Measurements from ENCODE around the gene CHD3.
A peak's percentile ranks its signal among the peaks of the same experiment; 100 is the strongest.

Gene CHD3

DNA sequence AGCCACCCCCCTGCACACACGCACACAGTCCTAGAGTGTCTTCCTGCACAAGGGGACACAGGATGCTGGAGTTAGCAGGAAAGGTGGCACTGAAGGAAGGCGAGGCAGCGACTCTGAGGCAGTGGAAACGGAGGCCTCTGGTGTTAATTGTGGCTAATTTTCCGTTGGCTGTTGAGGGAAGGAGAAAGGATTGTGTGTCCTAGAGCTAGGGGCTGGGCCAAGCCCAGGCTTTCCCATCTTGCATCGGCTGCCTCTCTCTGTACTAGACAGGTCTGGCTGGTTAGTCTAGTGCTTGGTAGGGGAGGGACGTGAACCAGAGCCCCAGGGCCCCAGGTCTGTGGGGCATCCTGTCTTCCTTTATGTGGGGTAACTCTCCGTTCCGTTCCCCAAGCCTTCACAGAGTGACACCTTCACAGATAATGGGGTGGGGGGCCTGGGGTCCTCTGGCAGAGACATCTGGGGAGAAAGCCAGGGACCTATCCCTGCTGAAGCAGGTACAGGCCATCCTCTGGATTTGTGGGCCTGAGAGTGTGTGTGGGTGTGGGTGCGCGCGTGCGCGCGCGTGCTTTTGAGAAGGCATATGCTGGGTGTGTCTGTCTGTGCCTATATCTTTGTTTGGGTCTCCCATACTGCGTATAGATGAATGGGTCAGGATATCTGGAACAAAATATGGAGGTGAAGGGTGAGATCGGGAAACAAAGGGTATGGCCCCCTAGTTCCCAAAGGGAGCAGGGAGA is at the start of gene CHD3:
CHD3 (plus strand) TSS at position 606 of the 737 bp plus-strand sequence. CDS start 212 bp downstream, outside the sequence.
- DNase-seq (ENCODE audit: low read depth in 2 of 3, low spot score in 1 of 3), result peak; percentile 40 to 56 (median 52)

DNA sequence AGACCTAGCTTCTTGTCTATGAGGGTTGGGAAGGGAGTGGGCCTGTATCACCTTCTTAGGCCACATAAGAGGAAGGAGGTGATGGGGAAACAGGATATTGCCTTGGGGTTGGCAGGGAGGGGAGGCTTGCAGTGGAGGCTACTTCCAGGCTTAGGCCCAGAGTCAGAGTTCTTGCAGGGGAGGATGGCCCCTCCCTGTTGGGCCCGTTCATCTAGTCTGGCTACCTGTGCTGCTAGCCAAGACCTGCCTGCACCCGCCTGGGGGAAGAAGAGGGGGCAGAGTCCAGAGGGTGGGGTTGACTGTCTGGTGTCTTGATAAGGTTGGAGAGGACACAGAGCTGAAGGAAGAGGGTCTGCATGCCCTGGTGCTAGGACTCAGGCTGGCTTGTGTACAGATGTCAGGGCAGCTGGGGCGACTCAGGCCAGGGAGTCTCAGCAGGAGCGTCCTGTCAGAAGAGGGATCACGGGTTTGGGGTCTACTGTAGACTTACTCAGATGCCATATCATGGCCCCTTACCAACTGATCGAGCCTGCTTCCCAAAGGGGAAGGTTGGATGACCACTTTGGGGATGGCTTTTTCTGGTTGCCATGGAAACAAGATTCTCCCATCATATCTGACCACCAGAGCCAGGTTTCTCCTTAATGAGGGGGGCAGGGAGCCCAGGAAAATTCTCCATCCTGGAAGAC is 49.3 kb upstream of the CHD3 start:
- DNase-seq (ENCODE audit: low read depth in 2 of 3, low spot score in 1 of 3), result no peak

DNA sequence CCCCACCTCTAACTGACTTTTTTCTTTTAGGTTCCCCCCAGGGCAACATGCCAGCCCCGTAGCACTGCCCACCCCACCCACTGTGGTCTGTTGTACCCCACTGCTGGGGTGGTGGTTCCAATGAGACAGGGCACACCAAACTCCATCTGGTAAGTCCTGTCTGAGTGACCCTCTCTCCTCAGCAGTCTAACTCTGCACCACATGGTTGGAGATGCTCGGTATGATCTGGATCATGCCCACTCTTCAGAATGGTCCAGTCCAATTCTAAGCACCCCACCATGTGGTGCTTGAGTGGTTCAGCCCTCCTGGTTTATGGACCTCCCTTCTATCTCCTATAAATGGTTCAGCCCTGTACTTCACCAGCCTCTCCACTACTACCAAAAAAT is 48.7 kb upstream of the CHD3 start:
- DNase-seq (ENCODE audit: low read depth in 2 of 3, low spot score in 1 of 3), result no peak

DNA sequence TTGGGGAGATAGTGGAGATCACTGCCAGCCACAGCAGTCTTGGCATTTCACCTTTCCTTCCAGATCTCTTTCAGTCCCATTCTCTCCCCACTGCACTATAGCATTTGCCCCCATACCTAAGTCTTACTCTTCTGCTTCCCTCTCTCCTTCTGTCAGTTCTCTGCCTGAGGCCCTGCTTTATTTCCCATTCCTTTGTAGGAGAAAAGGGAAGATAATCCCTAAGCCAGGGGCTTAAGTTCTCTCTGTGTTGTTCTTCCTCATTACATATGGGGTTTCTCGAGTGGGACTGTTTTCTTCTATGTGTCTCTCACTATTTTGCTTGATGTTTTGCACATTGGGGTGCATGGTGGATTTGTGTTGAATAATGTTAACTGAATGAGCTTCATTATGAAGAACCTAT is 48.1 kb upstream of the CHD3 start:
- no peak for DNase-seq (ENCODE audit: low read depth in 2 of 3, low spot score in 1 of 3)

DNA sequence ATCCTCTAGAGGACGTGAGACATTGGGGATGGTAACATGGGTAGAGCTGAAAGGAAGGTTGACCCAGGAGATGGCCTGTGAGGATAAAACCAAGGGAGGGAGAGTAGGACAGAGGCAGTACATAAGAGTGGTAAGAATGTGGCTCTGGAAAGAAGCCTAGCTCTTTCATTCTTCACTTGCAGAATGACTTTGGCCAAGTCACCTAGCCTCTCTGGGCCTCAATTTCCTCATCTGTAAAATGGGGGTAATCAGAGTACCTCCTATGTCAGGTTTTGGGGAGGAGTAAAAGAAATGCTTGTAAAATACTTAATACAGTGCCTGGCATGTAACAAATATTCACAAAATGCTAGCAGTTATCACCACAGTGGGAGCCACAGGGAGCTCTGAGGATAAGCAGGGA is 47.7 kb upstream of the CHD3 start:
- no peak for DNase-seq (ENCODE audit: low read depth in 2 of 3, low spot score in 1 of 3)

DNA sequence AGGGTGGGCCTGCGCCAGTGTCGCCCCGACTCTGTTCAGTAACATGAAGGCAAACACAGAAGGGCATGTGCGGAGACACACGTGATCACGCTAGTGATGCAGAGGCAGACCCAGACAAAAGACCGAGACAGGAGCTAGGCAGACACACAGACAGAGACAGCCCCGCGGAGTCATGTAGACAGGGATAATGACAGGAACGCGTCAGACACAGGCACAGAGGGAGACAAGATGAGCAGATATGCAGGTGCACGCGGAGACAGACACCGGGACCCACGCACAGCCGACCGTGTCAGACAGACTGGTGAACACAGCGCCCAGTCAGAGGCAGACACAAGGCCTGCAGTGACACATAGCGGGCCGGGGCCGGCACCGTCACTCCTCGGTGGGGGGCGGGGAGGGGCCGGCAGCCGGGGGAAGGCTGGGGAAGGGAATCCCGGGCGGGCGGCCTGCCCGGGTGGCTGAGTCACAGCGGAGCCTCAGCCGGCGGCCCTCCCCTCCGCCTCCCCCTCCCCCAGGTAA is 47.1 kb upstream of the CHD3 start:
- peak; percentile 82 to 86 (median 83) for DNase-seq (ENCODE audit: low read depth in 2 of 3, low spot score in 1 of 3)

DNA sequence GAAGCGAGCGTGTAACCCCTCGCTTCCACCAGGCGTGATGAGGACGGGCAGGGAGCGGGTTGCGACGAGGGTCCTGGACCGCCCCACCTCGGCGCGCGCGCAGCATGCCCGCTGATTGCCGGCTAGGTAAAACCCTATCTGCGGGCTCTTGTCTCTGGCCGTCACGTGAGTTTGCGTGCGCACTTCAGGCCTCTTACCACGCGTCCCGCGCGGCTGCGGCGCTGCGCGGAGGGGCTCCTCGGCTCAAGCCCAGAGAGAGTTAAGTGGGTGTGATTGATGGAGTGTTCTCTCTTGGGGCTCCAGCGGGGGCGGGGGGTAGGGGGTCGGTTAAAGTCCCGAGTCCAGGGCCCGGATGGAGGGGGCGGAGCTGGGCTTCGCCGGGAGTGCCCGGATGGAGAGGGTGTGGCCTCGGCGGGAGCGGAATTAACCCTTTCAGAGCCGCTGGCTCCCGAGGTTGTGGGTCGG is 46.6 kb upstream of the CHD3 start:
- peak; percentile 77 to 82 (median 77) for DNase-seq (ENCODE audit: low read depth in 2 of 3, low spot score in 1 of 3)

DNA sequence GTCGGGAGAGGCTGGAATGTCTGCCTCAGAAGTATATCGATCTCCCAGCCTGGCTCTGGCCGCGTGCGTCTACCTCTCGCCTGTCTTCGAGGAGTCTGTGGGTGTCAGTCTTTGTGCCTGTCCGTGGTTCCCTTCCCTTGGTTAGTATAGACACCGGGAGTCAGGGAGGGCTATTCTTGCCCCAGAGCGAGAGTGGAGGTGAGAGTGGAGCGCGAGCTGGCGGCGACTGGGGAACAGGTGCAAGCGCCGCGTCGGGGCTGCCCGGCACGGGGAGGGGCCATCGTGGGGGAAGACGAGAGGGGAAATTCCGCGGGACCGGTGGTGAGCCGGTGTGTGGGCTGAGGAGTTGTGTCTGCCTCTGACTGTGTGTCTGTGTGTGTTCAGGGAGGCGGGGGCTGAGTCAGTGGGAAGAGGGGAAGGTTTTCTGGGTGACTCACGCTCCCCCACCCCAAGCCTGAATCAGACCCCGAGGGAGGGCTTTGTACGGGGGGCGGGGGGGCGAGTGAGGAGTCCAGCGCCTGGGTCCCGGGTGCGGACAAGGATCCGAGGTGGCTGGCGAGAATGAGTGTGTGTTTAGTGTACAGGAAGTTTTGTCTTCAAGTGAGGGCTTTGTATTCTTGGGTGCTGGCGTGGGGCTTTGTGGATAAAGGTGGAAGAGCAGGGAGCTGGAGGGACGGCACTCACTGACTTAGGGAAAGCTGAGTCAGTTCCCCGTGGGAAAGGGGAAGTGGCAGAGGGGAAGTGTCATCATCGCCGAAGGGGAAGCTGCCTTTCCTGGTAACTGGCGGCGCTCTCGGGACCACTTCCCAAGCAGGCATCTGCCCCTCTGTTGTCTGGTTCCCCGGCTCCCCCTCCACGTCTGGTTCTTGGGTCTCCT is 46.0 kb upstream of the CHD3 start:
- peak; percentile 89 to 94 (median 91) for DNase-seq (ENCODE audit: low read depth in 2 of 3, low spot score in 1 of 3)

DNA sequence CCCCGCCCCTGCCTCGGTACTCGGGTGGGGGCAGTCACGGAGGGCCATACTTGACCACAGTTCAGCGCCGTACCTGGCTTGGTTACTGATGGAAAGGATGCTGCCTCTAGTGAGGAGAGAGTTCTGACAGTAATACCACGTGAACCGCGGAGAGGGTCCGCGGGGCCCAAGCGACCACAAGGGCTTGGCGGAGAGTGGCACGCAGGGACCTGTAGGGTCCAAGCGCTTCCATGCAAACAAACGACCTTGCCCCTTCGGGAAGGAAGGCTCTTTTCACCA is 45.4 kb upstream of the CHD3 start:
- peak in 1 of 3 donors; percentile 47 for DNase-seq (ENCODE audit: low read depth in 2 of 3, low spot score in 1 of 3)

DNA sequence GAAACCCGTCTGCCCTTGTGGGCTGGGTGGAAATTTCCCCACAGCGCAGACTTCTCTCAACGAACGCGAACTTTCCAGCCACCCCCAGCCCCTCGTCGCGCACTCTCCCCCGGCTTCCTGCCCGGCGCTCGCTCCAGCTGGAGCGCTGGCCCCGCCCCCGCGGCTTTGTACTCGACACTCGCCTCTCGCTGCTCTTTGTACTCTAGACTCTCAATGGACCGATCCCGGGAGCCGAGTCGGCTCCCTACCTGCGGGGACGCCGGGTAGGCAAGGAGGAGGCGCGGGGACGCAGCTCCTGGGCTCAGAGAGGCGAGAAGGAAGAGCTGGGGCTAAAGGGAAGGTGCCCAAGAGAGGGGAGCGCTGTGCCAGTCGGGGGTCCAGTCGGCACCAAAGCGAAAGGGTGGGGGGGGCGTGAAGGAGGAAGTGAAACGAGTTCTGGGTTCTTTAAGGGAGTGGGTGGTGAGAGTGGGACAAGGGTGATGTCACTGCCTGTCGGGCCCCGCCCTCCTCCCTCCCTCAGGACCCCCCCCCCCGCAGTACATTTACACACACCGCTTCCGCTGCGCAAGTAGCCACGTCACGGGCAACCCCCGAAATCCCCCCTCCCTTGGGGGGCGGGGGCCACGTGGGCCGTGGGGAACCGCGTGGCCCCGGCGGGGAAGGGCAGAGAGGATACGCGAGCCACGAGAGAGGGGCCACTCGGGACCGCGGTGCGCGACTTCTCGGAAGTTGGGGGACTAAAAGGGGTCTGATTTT is 44.9 kb upstream of the CHD3 start:
- peak; percentile 77 to 89 (median 81) for DNase-seq (ENCODE audit: low read depth in 2 of 3, low spot score in 1 of 3)

DNA sequence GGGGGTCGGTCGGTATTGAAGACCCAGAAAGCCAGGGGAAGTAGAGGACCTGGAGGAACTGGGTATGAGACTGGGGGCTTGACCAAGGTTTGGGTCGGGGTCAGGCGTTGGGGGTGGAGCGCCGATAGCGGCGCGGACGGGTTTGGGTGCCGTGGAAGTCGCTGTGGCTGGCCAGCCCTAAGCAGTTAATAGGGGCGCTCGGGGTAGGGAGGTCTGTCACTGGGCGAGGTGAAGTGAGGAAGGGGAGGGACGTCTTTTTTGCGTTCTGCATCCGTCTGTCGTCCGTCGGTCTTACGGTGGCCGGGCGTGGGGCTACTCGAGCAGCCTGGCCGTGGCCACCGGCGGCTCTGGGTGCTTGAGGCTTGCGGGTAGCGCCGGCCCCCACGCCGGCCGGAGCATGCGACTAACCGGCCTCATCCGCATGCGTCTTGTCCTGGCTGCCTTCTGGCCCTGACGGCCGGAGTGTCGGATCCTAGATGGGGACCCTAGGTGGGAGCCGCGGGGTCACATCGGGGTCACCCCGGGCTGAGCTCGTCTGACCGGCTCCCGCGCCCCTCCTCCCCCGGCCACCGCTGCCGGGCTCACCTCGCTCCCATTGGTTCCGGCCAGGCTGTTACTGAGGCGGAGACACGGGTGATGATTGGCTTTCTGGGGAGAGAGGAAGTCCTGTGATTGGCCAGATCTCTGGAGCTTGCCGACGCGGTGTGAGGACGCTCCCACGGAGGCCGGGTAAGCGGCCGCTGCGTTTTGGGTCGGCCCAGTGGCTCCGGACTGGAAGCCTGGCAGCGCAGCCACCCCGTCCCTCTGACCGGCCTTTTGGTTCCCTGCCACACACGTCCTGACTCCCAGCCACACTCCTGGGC is 44.1 kb upstream of the CHD3 start:
- peak; percentile 73 to 82 (median 79) for DNase-seq (ENCODE audit: low read depth in 2 of 3, low spot score in 1 of 3)

DNA sequence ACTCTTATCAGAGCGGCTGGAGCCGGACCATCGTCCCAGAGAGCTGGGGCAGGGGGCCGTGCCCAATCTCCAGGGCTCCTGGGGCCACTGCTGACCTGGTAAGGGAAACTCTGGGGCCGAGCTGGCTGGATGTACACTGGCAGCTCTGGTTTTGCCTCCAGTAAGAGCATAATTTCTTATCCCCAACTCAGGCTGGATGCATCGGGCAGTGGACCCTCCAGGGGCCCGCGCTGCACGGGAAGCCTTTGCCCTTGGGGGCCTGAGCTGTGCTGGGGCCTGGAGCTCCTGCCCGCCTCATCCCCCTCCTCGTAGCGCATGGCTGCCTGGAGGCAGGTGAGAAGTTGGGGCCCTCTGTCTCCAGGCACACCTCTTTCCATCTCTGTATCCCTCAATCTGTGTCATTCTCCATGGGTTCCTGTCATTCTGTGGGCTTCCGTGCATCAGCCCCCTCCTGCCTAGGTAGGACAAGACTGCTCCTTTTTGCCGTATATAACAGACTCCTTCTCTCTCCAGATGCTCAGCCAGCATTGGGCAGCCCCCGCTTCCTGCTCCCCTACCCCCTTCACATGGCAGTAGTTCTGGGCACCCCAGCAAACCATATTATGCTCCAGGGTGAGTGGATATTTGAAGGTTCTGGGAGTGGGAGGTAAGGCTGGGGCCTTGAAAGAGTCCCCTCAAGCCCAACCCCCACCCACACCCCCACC is 43.1 kb upstream of the CHD3 start:
- DNase-seq (ENCODE audit: low read depth in 2 of 3, low spot score in 1 of 3), result no peak

DNA sequence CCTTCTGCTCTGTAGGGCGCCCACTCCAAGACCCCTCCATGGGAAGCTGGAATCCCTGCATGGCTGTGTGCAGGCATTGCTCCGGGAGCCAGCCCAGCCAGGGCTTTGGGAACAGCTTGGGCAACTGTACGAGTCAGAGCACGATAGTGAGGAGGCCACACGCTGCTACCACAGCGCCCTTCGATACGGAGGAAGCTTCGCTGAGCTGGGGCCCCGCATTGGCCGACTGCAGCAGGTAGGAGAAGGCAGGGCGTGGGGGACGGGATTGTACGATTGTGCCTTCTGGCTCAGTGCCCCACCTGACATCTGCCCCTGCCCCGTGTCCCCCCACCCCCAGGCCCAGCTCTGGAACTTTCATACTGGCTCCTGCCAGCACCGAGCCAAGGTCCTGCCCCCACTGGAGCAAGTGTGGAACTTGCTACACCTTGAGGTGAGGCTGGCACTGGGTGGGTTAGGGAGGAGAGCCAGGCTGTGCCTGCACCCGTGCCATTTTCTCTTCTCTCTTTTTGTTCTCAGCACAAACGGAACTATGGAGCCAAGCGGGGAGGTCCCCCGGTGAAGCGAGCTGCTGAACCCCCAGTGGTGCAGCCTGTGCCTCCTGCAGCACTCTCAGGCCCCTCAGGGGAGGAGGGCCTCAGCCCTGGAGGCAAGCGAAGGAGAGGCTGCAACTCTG is 42.4 kb upstream of the CHD3 start:
- no peak for DNase-seq (ENCODE audit: low read depth in 2 of 3, low spot score in 1 of 3)

DNA sequence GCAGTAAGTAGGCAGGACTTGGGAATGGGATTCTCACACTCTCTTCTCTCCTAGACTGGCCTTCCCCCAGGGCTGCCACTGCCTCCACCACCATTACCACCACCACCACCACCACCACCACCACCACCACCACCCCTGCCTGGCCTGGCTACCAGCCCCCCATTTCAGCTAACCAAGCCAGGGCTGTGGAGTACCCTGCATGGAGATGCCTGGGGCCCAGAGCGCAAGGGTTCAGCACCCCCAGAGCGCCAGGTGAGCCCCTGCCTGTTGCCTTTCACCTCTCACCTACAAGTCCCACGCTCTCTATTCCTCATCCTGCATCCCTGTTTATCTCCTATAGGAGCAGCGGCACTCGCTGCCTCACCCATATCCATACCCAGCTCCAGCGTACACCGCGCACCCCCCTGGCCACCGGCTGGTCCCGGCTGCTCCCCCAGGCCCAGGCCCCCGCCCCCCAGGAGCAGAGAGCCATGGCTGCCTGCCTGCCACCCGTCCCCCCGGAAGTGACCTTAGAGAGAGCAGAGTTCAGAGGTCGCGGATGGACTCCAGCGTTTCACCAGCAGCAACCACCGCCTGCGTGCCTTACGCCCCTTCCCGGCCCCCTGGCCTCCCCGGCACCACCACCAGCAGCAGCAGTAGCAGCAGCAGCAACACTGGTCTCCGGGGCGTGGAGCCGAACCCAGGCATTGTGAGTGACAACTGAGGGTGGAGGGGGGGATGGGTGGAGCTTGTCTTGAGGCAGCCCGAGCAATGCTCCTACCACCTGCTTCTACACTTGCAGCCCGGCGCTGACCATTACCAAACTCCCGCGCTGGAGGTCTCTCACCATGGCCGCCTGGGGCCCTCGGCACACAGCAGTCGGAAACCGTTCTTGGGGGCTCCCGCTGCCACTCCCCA is 41.6 kb upstream of the CHD3 start:
- DNase-seq (ENCODE audit: low read depth in 2 of 3, low spot score in 1 of 3), result no peak

DNA sequence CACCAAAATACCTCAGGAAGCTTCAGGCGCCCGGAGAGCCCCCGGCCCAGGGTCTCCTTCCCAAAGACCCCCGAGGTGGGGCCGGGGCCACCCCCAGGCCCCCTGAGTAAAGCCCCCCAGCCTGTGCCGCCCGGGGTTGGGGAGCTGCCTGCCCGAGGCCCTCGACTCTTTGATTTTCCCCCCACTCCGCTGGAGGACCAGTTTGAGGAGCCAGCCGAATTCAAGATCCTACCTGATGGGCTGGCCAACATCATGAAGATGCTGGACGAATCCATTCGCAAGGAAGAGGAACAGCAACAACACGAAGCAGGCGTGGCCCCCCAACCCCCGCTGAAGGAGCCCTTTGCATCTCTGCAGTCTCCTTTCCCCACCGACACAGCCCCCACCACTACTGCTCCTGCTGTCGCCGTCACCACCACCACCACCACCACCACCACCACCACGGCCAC is 40.4 kb upstream of the CHD3 start:
- DNase-seq (ENCODE audit: low read depth in 2 of 3, low spot score in 1 of 3), result no peak

DNA sequence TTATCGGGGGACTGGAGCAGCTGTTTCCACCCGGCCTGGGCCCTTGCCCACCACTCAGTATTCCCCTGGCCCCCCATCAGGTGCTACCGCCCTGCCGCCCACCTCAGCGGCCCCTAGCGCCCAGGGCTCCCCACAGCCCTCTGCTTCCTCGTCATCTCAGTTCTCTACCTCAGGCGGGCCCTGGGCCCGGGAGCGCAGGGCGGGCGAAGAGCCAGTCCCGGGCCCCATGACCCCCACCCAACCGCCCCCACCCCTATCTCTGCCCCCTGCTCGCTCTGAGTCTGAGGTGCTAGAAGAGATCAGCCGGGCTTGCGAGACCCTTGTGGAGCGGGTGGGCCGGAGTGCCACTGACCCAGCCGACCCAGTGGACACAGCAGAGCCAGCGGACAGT is 39.9 kb upstream of the CHD3 start:
- no peak for DNase-seq (ENCODE audit: low read depth in 2 of 3, low spot score in 1 of 3)

DNA sequence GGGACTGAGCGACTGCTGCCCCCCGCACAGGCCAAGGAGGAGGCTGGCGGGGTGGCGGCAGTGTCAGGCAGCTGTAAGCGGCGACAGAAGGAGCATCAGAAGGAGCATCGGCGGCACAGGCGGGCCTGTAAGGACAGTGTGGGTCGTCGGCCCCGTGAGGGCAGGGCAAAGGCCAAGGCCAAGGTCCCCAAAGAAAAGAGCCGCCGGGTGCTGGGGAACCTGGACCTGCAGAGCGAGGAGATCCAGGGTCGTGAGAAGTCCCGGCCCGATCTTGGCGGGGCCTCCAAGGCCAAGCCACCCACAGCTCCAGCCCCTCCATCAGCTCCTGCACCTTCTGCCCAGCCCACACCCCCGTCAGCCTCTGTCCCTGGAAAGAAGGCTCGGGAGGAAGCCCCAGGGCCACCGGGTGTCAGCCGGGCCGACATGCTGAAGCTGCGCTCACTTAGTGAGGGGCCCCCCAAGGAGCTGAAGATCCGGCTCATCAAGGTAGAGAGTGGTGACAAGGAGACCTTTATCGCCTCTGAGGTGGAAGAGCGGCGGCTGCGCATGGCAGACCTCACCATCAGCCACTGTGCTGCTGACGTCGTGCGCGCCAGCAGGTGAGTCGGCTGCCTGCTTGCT is 39.3 kb upstream of the CHD3 start:
- DNase-seq (ENCODE audit: low read depth in 2 of 3, low spot score in 1 of 3), result no peak

All from stimulated activated CD4-positive, alpha-beta T cell treated with anti-CD3 and anti-CD28 coated beads, Interleukin-12 subunit alpha, Interleukin-12 subunit beta, amount 100 ng/mL, for 48 hours (primary cell).